ENCODE data around the gene MTMR3.

DNA sequence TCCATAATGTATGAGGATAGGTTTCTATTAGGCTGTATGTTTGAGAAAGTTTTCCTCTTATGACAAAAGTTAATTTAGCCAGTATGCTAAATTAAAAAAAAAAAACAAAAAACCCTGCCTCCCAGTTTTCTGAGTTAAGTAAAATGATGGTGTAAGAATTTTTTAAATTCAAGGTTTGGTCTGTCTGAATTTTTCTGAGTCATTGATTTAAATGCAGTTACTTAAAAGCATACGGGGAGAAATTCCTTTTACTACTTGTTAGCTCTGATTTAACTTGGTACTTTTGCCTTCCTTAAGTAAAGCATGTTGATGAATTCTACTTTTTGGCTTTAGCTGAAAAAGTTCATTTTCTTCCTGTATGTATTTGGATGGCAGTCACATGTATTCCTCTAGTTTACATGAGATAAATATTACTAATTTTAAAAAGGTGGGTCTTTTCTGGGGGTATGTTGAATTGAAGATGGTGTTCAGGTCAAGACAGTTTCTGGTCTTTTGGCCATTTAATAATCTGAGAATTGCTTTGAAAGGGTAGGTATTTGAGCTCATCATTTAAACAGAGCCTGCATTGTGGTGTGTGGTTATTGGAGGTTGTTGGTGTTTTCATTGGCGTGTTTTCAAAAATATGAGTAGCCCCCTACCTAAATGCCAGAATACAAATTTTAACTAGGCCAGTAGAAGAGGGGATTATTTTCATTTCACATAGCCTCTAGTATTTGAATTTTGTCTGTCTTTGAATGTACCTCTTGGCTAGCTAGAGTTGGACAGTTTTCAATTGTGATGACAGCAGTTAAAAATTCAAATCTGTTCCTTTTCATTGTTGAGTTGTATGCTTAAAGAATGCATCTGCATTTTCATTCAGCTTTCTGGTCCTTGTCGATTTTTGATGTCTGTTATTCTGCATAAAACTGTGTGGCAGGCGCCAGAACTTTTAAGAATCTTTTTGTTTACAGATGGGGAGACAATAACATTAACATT lies 64.7 kb downstream of the MTMR3 start:
- TF ChIP-seq CTCF (IDR thresholded peaks at IDR 0.05; ENCODE audit: insufficient read depth, low read depth, low read length) (no peak), EZH2 (IDR thresholded peaks at IDR 0.05; ENCODE audit: insufficient read depth, low read length) (no peak)
